Esophagus squamous epithelium (tissue), 4 donors: Measurements from ENCODE around the gene RNF144A.

Source experiments
- POLR2A ChIP-seq, 4 donors: fragments of 450-650 bp; IDR thresholded peaks; one replicate each; pipeline ENCODE4 v1.6.1; 2017; ENCODE audit warnings: antibody characterized with exemption in 4 of 4, mild to moderate bottlenecking in 4 of 4, moderate library complexity in 3 of 4
- TF ChIP-seq, protein P1 (sequence below), 6 experiments: fragments of 450-650 bp in 4 of 6; fragments of 200-600 bp in 2 of 6; sonication (generic) in 2 of 6; IDR thresholded peaks; one replicate each; pipeline ENCODE4 v1.5.1; 2016 to 2019; ENCODE audit warnings: antibody characterized with exemption in 6 of 6, mild to moderate bottlenecking in 4 of 6, moderate library complexity in 4 of 6

DNA sequence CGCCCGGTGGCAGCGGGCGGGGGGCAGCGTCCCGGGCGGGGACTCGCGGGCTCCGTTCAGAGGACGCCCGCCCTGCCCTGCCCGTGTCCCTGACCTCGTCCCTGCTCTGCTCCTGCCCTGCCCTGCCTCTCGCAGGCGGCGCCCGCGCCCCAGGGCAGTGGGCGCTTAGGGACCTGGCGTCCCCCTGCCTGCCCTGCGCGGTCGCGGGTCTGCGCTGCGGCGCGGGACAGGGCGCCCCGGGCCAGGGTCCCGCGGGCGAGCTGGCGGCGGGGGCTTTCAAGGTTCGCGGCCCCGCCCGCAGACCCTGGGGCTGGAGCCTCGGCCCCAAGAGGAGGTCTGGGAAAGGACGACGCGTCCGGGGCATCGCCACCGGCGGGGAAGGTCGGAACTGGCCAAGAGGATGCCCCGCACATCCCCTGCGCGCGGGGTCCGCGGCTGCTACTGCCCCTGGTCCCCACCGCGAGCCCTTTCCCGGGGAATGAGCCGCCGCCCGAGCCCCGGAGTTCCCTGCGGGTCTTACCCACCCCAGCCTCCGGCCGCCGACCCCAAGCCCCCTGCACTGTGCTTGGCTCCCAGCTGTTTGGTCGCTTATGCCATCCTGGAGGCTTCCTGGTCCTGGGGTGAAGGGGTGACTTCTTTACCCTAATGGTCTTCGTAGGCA, 679 bp downstream of the RNF144A start:
- TF ChIP-seq, protein P1, sequence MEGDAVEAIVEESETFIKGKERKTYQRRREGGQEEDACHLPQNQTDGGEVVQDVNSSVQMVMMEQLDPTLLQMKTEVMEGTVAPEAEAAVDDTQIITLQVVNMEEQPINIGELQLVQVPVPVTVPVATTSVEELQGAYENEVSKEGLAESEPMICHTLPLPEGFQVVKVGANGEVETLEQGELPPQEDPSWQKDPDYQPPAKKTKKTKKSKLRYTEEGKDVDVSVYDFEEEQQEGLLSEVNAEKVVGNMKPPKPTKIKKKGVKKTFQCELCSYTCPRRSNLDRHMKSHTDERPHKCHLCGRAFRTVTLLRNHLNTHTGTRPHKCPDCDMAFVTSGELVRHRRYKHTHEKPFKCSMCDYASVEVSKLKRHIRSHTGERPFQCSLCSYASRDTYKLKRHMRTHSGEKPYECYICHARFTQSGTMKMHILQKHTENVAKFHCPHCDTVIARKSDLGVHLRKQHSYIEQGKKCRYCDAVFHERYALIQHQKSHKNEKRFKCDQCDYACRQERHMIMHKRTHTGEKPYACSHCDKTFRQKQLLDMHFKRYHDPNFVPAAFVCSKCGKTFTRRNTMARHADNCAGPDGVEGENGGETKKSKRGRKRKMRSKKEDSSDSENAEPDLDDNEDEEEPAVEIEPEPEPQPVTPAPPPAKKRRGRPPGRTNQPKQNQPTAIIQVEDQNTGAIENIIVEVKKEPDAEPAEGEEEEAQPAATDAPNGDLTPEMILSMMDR (IDR thresholded peaks at IDR 0.05) = no peak
- TF ChIP-seq POLR2A (IDR thresholded peaks at IDR 0.05) = no peak
